Activated CD4-positive, alpha-beta T cell treated with anti-CD3 and anti-CD28 coated beads for 48 hours (primary cell): ENCODE results near the gene USP15.

Experiments
- DNase-seq: peaks from one replicate; pipeline ENCODE4 v3.0.0-alpha.2; 2020

The USP15 gene

DNA sequence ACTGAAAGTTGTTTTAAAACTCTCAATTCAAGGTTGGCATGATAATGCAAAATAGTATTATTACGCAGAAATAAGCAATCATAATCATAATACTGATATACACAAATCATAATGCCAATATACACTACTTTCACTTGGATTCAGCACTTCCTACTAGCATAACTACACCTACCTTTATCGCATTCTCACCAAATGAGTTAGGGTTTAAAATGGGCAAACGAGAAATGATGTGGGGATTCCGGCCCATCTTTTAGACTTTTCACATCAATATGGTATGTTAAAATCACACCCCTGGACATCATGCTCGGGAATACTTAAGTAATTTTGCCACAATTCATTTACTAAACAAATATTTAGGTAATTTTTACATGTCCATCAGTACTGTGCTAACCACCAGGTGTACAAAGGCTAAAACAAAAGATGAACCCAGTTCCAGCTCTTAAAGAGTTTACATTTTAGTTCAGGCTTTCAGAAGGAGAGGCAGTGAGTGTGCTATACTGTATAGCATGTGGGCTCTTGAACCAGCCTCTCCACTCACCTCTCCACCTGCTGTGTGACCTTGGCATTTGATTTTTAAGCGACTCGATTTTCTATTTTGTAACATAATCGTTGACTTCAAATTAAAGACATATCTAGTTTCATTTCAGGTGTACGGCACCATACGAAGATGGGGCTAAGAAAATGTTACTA is 1.1 kb upstream of the USP15 start:
- DNase-seq, result no peak

DNA sequence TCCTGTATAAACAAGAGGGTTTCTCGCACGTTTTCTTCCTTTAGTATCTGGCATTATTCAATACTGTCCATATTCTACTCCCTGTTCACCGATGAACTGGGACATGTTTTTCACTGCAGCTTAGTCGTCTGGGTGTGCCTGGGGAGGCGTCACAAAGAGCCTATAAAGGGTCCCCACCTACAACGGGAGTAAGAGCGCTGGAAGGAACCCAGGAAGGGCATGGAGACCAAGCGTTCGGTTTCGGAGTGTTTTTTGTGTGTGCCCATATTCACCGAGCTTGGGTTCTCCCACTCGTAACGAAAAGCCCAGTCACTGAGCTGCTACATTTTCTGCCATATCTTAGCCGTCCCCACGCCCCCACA is 592 bp upstream of the USP15 start:
- no peak for DNase-seq

DNA sequence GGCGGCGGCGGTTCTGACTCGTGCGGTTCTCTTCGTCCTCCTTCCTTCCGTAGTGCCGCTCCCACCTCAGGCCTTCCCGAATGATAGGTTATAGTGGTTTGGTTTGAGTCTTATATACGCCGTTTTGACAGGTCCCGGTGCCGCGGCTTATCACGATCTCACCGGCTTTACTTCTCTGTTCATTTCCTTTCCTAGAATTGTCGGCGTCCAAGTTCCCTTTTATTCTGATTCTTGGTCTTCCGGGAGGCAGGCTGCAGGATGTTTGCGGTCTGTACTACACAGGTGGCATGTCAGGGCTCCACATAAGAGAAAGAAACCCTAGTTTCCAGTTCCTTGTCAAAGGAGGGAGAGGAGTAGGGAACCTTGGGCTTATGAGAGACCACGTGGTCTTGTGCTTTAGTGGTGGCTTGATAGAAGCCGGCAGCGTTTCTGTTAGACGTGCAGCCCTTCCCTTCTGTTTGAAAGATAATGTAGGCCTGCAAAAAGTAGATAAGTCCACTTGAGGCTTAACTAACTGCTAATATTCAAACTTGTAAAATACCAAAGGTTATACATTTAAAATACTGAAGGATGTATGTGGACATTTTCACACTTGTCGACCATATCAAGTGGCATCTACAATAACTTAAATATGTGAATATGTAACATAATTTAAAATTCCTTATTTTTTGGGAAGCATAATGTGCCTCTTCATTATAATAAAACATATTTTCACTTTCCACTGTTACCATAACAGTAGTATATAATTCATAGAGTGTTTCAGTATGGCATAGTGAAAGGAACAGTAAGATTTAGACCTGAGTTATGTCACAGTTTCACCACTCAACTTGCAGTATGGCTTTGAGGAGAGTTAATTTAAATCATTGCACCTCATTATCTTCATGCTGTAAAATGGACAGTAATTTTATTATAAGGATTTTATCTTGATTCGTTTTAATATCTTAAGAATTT is 804 bp downstream of the USP15 start:
- DNase-seq, result peak; percentile 57

DNA sequence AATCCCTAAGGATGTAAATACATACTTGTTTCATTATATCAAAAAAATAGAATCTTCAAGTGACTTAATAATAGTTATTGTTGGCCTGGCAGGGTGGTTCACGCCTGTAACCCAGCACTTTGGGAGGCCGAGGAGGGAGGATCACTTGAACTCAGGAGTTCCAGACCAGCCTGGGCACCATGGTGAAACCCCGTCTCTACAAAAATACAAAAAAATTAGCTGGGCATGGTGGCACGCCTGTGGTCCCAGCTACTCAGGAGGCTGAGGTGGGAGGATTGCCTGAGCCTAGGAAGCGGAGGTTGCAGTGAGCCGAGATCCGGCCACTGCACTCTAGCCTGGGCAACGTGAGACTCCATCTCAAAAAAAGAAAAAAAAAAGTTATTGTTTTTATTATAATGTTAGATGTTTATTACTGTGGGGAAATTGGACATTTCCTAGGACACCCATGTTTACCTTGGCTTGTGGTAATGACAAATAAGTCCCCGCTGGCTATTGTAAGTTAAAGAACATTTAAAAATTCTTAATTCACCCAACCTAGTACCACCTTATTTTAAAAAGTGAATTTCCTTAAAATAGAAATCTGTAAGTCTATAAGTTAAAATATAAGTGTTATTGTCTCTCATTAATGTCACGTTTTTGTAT is 1.8 kb downstream of the USP15 start:
- DNase-seq, result no peak

DNA sequence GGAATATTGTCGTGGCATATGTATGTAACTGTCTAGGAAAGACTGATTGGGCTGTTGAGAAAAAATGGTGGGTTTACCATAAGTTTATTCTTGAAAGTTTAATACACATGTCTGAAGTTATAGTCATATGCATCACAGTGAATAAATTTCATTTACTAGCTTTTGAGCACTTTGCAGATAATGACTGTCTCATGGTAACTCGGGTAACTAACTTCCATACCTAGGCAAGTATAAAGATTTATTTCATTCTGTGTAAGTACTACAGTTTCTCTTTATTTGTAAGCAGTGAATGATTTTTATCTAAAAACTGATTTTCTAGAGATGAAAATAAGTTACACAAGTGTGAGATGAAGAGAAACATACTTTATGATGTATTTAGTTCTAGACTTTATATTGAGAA is 3.0 kb downstream of the USP15 start:
- DNase-seq, result no peak

DNA sequence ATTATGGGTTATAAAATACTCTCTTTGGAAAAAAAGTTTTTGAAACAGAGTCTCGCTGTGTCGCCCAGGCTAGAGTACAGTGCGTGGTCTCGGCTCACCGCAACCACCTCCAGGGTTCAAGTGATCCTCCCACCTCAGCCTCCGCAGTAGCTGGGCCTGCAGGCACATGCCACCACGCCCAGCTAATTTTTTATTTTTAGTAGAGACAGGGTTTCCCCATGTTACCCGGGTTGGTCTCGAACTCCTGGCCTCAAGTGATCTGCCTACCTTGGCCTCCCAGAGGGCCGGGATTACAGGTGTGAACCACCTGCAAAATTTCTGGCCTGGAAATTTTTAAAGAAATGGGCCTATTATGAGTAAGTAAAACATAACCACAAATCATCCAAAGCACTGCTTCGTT is 3.8 kb downstream of the USP15 start:
- DNase-seq, result peak; percentile 21

DNA sequence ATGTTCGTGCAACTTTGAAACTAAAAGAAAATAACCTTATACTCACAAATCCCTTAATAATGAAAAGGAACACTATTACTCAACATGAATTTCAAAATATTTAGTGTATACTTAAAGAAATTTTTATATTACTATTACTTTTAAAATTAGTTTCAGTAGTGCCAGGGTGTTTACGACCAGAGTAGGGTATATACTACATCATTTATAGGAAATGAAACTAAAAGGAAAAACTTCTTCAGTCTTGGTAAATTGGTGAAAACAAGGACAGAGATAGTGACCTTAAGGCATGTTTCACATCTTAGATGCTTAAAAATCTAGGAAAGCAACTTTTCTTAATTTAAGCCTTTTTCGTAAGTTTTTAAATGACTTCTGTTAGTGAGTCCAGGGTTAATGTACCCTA is 4.5 kb downstream of the USP15 start:
- DNase-seq, result no peak

DNA sequence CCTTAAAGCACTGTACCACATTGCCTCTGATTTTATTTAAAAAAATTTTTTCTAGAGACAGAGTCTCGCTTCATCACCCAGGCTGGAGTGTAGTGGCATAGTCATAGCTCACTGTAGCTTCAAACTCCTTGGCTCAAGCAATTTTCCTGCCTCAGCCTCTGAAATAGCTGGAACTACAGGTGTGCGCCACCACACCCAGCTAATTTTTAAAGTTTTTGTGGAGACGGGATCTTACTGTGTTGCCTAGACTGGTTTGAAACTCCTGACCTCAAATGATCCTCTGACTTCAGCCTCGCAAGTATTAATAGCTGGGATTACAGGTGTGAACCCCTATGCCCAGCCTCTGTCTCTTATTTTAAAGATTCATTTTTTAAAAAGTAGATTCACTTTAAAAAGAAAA is 5.3 kb downstream of the USP15 start:
- no peak for DNase-seq

DNA sequence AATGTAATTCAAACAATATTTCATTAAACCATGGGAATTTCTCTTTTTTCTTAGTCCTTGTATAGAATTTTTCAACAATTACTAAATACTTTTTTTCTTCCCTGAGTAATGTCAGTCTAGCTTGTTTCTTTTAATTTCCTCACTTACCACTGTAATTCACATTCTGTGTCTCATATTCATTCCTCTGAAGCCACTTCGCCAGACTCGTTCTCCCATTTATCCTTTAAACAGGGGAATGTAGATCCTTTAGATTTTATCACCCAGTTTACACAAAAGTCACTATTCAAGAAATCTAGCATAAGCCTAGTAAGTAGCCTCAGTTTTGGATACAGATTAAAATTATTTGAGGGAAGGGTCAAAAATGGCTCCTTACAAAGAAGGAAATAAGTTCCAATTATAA is 6.8 kb downstream of the USP15 start:
- no peak for DNase-seq

DNA sequence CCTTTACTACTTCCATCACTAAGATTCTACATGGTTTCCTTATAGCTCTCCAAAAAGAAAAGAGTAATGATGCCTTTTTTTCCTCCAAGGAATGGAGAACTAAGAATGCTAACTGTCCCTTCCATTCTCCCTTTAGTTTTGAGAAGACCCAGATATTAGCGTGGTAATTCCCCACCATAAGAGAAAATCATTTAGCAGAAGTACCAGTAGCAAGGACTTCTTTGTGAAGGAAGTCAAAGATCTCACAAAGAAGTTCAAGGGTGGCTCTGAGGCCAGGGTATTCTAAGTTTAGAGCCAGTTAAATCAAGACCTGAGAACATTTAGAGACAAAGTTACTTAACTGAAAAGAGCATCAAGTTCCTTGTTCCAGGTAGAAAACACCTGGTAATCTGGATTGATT is 7.3 kb downstream of the USP15 start:
- DNase-seq, result no peak

DNA sequence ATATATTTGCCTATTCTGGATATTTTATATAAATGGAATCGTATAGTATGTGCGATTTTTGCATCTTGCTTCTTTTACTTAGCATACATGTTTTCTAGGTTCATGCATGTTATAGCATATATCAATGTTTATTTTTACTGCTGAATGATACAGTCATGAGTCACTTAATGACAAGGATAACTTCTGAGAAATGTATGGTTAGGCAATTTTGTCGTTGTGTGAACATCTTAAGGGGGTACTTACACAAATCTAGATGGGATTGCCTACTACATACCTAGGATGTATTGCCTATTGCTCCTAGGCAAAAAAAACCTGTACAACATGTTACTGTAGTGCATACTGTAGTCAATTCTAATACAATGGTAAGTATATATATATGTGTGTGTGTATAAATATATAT is 8.8 kb downstream of the USP15 start:
- no peak for DNase-seq

DNA sequence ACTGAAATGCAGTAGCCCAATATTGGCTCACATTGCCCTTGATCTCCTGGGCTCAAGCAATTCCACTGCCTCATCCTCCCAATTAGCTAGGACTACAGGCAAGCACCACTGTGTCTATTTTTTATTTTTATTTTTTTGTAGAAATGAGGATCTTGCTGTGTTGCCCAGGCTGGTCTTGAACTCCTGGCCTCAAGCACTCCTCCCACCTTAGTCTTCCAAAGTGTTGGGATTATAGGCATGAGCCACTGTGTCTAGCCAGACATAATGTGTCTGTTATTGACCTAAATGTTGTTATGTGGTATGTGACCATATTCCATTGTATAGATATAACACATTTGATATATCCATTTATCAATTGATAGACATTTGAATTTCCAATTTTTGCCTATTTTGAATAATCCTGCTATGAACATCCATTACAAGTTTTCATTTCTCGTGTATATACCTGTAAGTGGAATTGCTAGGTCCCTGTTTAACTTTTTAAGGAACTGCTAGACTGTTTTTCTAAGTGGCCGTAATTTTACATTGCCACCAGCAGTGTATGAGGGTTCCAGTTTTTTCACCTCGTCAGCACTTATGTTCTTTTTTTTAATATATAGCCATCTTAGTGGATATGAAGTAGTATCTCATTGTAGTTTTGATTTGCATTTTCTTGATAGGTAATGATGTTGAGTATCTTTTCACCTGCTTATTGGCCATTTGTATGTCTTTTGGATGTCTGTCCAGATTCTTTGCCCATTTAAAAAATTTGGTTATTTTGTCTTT is 9.4 kb downstream of the USP15 start:
- DNase-seq, result no peak

DNA sequence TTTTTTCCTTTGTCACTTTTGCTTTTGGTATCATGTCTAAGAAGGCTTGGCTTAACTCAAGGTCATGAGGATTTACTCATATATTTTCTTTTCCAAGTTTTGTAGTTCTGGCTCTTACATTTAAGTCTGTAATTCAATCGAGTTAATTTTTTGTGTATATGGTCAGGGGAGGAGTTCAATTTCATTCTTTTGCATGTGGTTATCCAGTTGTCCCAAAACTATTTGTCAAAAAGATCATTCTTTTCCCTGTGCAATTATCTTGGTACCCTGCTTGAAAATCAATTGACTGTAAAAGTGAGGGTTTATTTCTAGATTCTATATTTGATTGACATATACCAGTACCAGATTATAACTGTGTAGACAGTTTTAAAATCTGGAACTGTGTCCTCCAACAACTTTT is 10.2 kb downstream of the USP15 start:
- no peak for DNase-seq

DNA sequence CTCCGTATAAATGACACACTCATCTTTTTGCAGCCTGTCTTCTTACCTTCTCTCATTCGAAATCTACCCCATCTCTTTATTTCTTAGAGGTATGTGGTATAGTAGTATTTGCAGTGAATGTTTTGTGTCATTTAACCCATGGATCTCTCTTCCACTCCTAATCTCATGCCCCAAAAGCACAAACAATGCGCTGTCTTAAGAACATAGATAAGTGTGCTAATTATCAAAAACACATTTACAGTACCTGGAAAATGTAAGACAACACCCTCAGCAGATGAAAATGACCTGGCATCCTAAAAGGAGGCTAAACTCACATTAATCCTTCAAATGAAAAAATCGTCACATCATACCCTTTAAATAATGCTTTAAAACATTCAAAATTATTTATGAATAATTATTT is 10.7 kb downstream of the USP15 start:
- no peak for DNase-seq

DNA sequence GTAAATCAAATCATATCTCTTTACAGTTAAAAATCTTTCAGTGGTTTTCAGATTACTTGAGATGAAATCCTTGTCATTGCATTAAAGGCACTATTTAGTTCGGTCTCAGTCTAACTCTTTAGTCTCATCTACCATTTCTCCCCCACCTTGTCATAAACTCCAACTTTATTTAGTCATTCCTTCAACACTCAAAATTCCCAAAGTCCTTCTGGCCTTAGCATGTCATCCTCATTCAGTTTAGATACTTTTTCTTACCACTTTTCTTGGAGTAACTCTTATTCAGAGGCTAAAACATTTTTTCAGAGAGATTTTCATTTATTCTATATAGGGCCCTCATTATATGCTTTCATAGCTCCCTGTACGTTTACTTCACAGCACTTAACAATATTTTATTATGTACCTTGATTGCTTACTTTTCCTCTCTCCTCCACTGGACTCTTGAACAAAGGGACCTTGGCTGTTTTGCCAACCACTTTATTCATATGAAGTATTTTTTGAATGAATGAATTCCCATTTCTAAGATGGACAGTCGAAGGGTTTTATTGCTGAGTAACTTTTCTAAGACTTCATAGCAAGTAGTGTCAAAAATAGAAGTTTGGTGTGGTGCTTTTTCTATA is 12.8 kb downstream of the USP15 start:
- DNase-seq, result no peak

DNA sequence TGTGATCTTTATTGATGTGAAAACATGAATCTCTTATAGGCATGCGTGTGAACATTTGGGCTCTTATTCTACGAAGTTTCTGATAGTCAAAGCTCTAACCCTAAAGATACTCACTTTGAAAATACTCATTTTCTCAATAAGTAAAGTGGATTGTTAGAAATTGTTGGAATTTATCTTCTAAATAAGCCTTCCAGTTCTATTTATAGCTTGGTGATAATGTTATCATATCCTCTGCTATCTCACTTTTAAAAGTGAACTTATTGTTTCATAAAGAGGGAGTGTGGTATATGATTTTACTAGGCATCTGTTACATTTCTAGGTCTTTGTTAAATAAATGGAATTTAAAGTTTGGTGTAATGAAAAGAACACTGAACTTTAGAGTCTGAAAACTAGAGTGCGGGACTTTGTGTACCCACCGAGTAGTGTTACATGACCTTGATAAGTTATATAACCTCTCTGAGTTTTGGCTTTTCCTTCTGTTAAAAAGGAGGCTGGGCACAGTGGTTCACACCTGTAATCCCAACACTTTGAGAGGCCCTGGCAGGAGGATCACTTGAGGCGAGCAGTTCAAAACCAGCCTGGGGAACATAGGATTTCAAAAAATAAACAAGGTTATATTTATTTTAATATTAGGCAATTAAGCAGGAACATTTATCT is 13.6 kb downstream of the USP15 start:
- no peak for DNase-seq

DNA sequence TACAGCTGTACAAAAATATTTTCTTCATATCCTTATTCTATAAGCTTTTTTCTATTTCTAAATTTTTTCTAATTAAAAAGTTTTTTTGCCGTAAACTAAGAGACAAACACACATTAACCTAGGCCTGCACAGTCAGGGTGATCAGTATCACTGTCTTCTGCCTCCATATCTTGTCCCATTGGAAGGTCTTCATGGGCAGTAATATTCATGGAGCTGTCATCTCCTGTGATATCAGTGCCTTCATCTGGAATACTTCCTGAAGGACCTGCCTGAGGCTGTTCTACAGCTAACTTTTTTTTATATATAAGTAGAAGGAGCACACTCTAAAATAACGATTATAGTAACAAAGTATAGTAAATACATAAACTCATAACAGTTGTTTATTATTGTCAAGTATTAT is 17.8 kb downstream of the USP15 start:
- no peak for DNase-seq

DNA sequence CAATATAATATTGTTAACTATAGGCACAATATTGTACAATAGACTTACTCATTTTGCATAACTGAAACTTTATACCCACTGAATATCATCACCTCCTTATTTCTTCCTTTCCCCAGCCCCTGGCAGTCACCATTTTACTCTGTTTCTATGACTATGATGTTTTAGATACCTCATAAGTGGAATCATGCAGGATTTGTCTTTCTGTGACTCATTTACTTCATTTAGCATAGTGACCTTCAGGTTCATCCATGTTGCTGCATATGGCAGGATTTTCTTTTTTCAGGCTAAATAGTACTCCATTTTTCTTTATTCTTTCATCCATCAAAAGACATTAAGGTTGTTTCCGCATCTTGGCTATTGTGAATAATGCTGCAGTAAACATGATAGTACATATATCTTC is 18.9 kb downstream of the USP15 start:
- DNase-seq, result no peak

DNA sequence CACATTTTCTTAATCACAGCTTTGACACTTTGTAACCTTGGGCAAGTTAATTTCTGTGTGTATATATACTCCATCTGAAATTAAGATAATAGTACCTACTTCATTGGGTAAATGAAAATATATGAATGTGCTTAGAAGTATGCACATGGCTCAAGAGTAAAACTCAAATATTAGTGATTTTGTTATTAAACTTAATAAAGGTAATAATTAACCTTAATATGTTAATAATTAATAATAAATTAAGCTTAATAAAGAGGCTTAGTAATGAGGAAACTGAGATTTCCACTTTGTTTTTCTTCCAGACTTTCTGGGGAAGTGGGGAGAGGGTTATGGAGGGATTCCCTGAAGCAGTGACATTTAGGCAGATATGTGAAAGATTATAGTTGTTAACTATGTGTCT is 19.8 kb downstream of the USP15 start:
- no peak for DNase-seq

DNA sequence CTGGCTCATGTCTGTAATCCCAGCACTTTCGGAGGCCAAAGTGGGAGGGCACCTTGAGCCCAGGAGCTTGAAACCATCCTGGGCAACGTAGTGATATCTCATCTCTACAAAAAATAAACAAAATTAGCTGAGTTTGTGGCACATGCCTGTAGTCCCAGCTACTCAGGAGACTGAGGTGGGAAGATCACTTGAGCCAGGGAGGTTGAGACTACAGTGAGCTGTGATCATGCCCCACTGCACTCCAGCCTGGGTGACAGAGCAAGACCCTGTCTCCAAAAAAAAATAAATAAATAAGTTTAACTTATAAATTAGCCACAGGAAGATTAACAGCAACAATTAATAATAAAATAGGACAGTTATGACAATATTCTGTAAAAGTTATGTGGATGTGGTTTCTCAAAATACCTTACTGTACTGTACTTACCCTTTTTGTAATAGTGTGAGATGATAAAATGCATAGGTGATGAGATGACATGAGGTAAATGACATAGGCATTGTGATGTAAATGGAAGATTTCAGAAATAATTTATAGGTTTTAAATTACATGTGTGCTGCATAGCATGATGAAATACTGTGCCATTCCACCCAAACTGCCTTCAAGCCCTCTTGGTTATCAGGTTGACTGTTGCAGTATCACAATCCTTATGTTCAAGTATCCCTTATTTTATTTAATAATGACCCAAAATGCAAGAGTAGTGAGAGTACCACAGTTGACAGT is 22.0 kb downstream of the USP15 start:
- no peak for DNase-seq

DNA sequence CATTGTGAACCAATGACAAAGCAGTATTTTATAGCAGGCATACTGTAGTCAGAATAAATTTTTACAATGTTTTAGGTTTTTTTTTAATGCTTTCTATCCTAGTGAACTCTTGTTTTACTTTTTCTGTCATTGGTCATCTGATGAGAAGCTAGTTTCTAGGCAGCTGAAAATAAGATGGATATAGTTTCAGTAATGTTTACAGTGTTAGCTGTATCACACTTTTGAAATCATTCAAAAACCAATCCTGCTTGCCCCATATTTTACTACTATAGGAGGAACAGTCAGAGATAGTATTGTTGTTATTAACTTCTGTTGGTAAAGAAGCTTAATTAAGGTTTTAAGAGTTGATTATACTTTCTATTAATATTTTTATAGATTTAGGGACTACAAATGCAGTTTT is 24.5 kb downstream of the USP15 start:
- DNase-seq, result no peak

DNA sequence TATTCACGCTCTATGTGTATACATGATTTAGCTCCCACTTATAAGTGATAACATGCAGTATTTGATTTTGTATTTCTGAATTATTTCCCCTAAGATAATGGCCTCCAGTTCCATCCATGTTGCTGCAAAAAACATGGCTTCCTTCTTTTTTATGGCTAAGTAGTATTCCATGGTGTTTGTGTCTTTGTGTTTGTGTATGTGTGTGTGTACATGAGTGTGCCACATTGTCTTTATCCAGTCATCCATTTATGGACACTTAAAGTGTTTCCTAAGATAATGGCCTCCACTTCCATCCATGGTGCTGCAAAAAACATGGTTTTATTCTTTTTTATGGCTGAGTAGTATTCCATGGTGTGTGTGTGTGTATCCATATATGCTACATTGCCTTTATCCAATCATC is 25.1 kb downstream of the USP15 start:
- no peak for DNase-seq
